Natural killer cell treated with Interleukin-12 subunit alpha and Interleukin-12 subunit beta and Interleukin-15 and Interleukin-18, amount 100 ng/mL, for 72 hours (primary cell): ENCODE measurements around the gene KATNB1. TPM values are rescaled to one million over a fixed set of nuclear protein-coding genes. Genes with fewer than 3 reads are reported as not detected.
A peak's percentile ranks its signal among the peaks of the same experiment; 100 is the strongest.
"Not testable (repeated sequence)": the region's sequence is repeated elsewhere in the genome, so short reads cannot be mapped to it uniquely, and the experiment has no call there.

Experiments used
- ATAC-seq, 2 donors: fragments of 150-1000 bp; cut with Tn5 transposase in 1 of 2; sonication (Bioruptor Pico), chemical (Tn5 transposase) in 1 of 2; 2 replicates each; pipeline ENCODE4 v1.10.0; 2021
- DNase-seq: peaks from one replicate; pipeline ENCODE4 v3.0.0; 2022; ENCODE audit warnings: low spot score
- H3K27ac Mint-ChIP-seq, 2 donors: 1 replicate in 1 of 2; 2 replicates in 1 of 2; pipeline ENCODE4 v1.8.0; 2022; ENCODE audit warnings: mixed read lengths in 2 of 2, mild to moderate bottlenecking in 1 of 2, moderate library complexity in 1 of 2
- H3K27me3 Mint-ChIP-seq, 2 donors: 1 replicate in 1 of 2; 2 replicates in 1 of 2; pipeline ENCODE4 v1.8.0; 2022; ENCODE audit warnings: mixed read lengths in 2 of 2
- H3K36me3 Mint-ChIP-seq: one replicate; pipeline ENCODE4 v1.8.0; 2022; ENCODE audit warnings: mixed read lengths
- H3K4me1 Mint-ChIP-seq, 2 donors: 1 replicate in 1 of 2; 2 replicates in 1 of 2; pipeline ENCODE4 v1.8.0; 2022; ENCODE audit warnings: low read depth in 2 of 2, mixed read lengths in 2 of 2, mild to moderate bottlenecking in 1 of 2
- H3K4me3 Mint-ChIP-seq: one replicate; pipeline ENCODE4 v1.8.0; 2022; ENCODE audit warnings: mixed read lengths
- H3K9me3 Mint-ChIP-seq: 2 replicates; pipeline ENCODE4 v1.8.0; 2022; ENCODE audit warnings: mixed read lengths
- total RNA-seq, 2 donors: library from RNA; stranded (reverse); gene quantifications; one replicate each; pipeline ENCODE4 v1.2.3, GENCODE V29; 2022

Gene KATNB1
- total RNA-seq, 2 donors from 2014 or later: 33.7 to 65.3 TPM

- Mint-ChIP-seq H3K27ac (no peak overlapping the region), H3K27me3 (no peaks in the 10 kb centered on the region), H3K4me1 (peaks cover 22 to 25% of the 10 kb centered on the region in 2 donors), H3K9me3 (no peaks in the 10 kb centered on the region), H3K4me3 (no peak overlapping the region), H3K36me3 (no peaks in the 10 kb centered on the region)
- ATAC-seq (no peak), DNase-seq (no peak)
These were observed 3.3 kb downstream of the KATNB1 start for GRCh38 chr16:57738844-57739243.

DNA sequence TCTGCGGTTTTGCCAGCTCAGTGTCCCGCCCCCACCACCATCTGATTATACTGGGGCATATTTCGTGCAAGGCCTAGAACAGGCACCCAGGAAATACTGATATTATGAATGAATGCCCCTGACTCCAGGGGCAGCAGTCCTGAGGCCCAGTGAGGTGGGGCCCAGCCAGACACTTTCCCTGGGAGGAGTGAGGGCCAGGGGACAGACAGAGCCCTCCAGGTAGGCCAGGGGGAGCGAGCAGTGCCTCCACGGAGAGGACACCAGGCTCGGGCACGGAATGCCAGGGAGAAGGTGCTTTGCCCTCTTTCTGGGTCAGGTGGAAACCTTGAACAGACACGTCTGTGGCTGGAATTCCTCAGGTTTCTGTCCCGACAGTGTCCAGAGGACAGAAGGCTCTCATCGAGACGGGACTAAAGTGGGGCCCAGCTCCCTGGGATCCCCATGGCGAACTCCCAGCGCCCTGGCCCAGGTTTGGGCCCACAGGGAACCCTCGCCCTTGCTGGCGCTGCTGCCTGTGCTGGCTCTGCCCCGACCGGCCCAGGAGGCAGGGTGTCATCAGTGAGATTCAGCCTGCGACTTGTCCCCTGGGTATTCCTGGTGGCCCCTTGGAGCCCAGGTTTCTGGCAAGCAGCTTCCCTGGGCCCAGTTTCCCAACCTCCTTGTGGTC is 4.3 kb downstream of the KATNB1 start:
- peaks cover 22 to 25% of the 10 kb centered on the region in 2 donors for H3K4me1 Mint-ChIP-seq

DNA sequence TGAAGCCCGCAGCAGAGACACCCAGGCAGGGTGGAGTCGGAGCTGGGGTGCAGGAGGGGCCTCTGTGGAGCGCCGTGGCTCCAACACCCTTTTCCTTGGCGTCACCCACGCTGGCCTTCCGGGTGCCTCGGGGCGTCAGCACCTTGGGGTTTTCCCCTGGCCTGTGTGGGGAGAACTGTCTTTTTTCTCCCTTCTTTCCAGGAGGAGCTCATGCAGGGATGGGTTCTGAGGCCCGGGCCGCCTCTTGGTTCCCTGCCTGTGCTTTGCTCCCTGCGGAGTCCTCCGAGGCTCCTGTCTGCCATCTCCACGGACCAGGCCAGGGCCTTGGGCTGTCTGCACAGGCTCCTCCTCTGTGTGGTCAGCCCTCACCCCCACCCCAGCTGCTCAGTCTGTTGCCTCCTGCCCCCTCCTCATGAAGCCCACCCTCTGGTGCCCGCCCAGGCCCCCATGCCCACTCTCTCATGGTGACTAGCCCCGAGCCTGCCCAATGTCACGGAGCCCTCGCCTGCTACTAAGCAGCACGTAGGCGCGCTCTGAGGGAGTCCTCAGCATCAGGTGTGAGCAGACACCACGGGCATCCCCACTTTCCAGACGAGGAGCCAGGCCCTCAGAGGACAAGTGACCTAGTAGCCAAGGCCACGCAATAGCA is 5.0 kb downstream of the KATNB1 start:
- Mint-ChIP-seq H3K27me3 (no peaks in the 10 kb centered on the region), H3K4me3 (no peak overlapping the region), H3K27ac (no peak overlapping the region), H3K9me3 (no peaks in the 10 kb centered on the region), H3K4me1 (peaks cover 20% of the 10 kb centered on the region in 2 donors), H3K36me3 (no peaks in the 10 kb centered on the region)
- DNase-seq (no peak), ATAC-seq (no peak)

More for the DNA sequence above, 4.3 kb downstream of the KATNB1 start:
- DNase-seq: no peak
- no peak overlapping the region for H3K27ac Mint-ChIP-seq
- ATAC-seq: no peak
- H3K36me3 Mint-ChIP-seq: no peaks in the 10 kb centered on the region
- H3K9me3 Mint-ChIP-seq: no peaks in the 10 kb centered on the region
- H3K27me3 Mint-ChIP-seq: no peaks in the 10 kb centered on the region
- no peak overlapping the region for H3K4me3 Mint-ChIP-seq

DNA sequence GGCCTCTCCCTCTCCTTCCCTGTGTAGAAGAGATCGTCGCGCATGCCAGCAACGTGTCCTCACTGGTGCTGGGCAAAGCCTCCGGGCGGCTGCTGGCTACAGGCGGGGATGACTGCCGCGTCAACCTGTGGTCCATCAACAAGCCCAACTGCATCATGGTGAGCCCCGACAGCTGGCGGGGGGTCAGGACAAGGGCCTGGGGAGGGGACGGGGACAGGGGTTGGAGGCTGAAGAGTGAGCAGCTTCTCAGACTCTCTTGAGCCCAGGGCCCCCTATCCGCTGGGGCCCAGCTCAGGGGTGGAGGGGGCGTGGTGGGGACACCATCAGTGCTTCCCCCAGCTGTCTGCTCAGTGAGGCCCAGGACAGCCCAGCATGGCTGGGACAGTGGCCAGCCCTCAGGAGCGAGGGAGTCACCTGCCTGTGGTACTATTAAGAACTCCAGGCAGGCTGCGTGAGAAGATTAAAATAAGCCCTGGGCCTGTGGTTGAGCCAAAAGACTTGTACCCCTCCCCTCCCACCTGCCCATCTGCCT is 6.2 kb downstream of the KATNB1 start:
- no peak for DNase-seq
- no peaks in the 10 kb centered on the region for H3K9me3 Mint-ChIP-seq
- H3K36me3 Mint-ChIP-seq: no peaks in the 10 kb centered on the region
- peak in 1 of 2 donors; percentile 26 for ATAC-seq
- no peak overlapping the region for H3K27ac Mint-ChIP-seq
- H3K27me3 Mint-ChIP-seq: no peaks in the 10 kb centered on the region
- no peak overlapping the region for H3K4me3 Mint-ChIP-seq
- H3K4me1 Mint-ChIP-seq: peaks cover 10 to 13% of the 10 kb centered on the region in 2 donors

- H3K4me1 Mint-ChIP-seq: peaks cover 1 to 7% of the 10 kb centered on the region in 2 donors
- no peaks in the 10 kb centered on the region for H3K36me3 Mint-ChIP-seq
- H3K27me3 Mint-ChIP-seq: no peaks in the 10 kb centered on the region
- DNase-seq (no peak), ATAC-seq (no peak)
- H3K27ac Mint-ChIP-seq: no peak overlapping the region
- H3K9me3 Mint-ChIP-seq: no peaks in the 10 kb centered on the region
- no peak overlapping the region for H3K4me3 Mint-ChIP-seq
These were observed 7.0 kb downstream of the KATNB1 start for GRCh38 chr16:57742543-57742942.

- H3K27ac Mint-ChIP-seq: no peak overlapping the region
- DNase-seq: no peak
- no peak for ATAC-seq
- peaks cover 0 to 5% of the 10 kb centered on the region in 2 donors for H3K4me1 Mint-ChIP-seq
- H3K27me3 Mint-ChIP-seq: no peaks in the 10 kb centered on the region
- no peak overlapping the region for H3K4me3 Mint-ChIP-seq
- no peaks in the 10 kb centered on the region for H3K9me3 Mint-ChIP-seq
- no peaks in the 10 kb centered on the region for H3K36me3 Mint-ChIP-seq
These were observed 7.9 kb downstream of the KATNB1 start for GRCh38 chr16:57743458-57743857.

GRCh38 chr16:57743886-57744641 is 8.5 kb downstream of the KATNB1 start:
- H3K4me3 Mint-ChIP-seq: no peak overlapping the region
- DNase-seq (no peak), ATAC-seq (no peak)
- H3K9me3 Mint-ChIP-seq: no peaks in the 10 kb centered on the region
- H3K36me3 Mint-ChIP-seq: no peaks in the 10 kb centered on the region
- H3K4me1 Mint-ChIP-seq: peaks cover 0 to 5% of the 10 kb centered on the region in 2 donors
- H3K27me3 Mint-ChIP-seq: no peaks in the 10 kb centered on the region
- no peak overlapping the region for H3K27ac Mint-ChIP-seq

DNA sequence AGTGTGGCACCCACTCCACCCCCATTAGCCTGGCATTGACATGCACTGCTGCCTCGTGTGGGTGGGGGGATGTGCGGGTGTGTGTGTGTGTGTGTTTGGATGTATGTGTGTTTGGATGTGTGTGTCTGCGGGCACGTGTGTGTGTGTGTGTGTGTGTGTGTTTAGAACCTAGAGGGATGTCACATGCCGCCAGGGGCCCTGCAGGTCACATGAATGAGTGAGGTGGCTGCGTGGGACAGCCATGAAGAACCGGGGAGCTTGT is 9.0 kb downstream of the KATNB1 start:
- ATAC-seq (no peak), DNase-seq (no peak)
- no peak overlapping the region for H3K4me3 Mint-ChIP-seq
- H3K27me3 Mint-ChIP-seq: no peaks in the 10 kb centered on the region
- no peaks in the 10 kb centered on the region for H3K36me3 Mint-ChIP-seq
- H3K4me1 Mint-ChIP-seq: peaks cover 1 to 6% of the 10 kb centered on the region in 2 donors
- no peak overlapping the region for H3K27ac Mint-ChIP-seq
- H3K9me3 Mint-ChIP-seq: no peaks in the 10 kb centered on the region

DNA sequence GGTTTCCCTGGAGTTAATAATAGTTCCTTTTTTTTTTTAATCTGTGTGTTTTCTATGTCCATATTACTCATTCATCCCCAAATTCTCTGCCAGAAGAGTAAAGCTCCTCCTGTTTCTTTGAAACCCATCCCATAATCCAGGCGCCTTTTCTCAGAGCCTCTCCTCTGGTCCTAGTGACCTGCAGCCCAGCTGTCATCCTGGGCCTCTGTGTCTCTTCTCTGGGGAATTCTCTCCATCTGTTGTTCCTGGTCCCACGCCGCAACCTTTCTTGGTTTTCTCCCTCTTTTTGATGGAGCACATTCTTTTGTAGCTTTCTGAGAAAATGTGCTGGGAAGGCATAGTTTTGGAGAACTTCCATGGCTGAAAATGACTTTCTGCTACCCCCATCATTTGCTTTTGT is 10.2 kb downstream of the KATNB1 start:
- no peaks in the 10 kb centered on the region for H3K9me3 Mint-ChIP-seq
- ATAC-seq (no peak), DNase-seq (no peak)
- no peaks in the 10 kb centered on the region for H3K36me3 Mint-ChIP-seq
- H3K27me3 Mint-ChIP-seq: no peaks in the 10 kb centered on the region
- no peak overlapping the region for H3K27ac Mint-ChIP-seq
- no peak overlapping the region for H3K4me3 Mint-ChIP-seq
- peaks cover 10 to 17% of the 10 kb centered on the region in 2 donors for H3K4me1 Mint-ChIP-seq

GRCh38 chr16:57746316-57746715 is 10.7 kb downstream of the KATNB1 start:
- H3K27ac Mint-ChIP-seq, ATAC-seq, DNase-seq, H3K27me3 Mint-ChIP-seq, H3K9me3 Mint-ChIP-seq, H3K4me3 Mint-ChIP-seq, H3K36me3 Mint-ChIP-seq: not testable (repeated sequence)
- H3K4me1 Mint-ChIP-seq: peaks cover 16 to 23% of the 10 kb centered on the region in 2 donors

DNA sequence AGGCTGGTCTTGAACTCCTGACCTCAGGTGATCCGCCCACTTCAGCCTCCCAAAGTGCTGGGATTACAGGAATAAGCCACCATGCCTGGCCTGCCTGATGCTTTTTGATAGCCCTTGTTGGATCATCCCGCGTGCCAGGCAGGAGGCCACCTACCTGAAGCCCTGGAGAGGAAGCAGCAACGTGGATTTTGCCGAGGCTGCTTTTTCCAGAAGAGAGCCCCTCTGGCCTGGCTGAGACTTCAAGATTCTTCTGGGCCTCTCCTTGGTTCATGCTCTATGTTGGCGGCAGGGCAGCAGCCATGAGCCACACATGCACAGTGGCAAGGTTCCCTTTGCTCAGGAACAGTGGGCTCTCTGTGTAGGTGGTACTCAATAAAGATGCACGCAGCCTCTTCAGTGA is 11.5 kb downstream of the KATNB1 start:
- H3K4me3 Mint-ChIP-seq: no peak overlapping the region
- H3K9me3 Mint-ChIP-seq: no peaks in the 10 kb centered on the region
- H3K27ac Mint-ChIP-seq: no peak overlapping the region
- no peak for ATAC-seq
- H3K36me3 Mint-ChIP-seq: no peaks in the 10 kb centered on the region
- DNase-seq: no peak
- no peaks in the 10 kb centered on the region for H3K27me3 Mint-ChIP-seq
- peaks cover 16 to 23% of the 10 kb centered on the region in 2 donors for H3K4me1 Mint-ChIP-seq

DNA sequence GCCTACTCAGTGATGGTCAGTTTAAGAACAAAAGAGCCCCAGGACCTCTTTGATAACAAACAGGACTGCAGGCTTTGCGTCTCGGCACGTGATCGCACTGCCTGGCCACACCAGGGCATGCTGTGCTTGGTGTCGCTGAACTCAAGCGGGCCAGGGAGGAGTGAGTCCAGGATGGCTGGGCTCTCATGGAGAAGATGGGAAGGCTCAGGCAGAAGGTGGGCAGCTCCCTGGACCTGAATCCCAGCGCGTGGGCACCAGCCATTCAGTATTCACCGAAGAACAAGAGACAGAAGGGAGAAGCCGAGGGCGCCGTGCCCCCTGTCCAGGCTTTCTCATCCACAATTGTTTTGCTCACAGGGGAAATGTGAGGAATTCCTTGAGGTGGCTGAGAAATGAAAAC is 11.9 kb downstream of the KATNB1 start:
- DNase-seq (no peak), ATAC-seq (no peak)
- Mint-ChIP-seq H3K9me3 (no peaks in the 10 kb centered on the region), H3K27me3 (no peaks in the 10 kb centered on the region), H3K27ac (no peak overlapping the region), H3K4me1 (peaks cover 16 to 23% of the 10 kb centered on the region in 2 donors), H3K36me3 (no peaks in the 10 kb centered on the region), H3K4me3 (no peak overlapping the region)

- H3K9me3 Mint-ChIP-seq: no peaks in the 10 kb centered on the region
- H3K4me1 Mint-ChIP-seq: peaks cover 16 to 23% of the 10 kb centered on the region in 2 donors
- no peak for ATAC-seq
- no peaks in the 10 kb centered on the region for H3K36me3 Mint-ChIP-seq
- no peak overlapping the region for H3K4me3 Mint-ChIP-seq
- DNase-seq: no peak
- no peak overlapping the region for H3K27ac Mint-ChIP-seq
- no peaks in the 10 kb centered on the region for H3K27me3 Mint-ChIP-seq
These were observed 12.4 kb downstream of the KATNB1 start for GRCh38 chr16:57747996-57748395.

DNA sequence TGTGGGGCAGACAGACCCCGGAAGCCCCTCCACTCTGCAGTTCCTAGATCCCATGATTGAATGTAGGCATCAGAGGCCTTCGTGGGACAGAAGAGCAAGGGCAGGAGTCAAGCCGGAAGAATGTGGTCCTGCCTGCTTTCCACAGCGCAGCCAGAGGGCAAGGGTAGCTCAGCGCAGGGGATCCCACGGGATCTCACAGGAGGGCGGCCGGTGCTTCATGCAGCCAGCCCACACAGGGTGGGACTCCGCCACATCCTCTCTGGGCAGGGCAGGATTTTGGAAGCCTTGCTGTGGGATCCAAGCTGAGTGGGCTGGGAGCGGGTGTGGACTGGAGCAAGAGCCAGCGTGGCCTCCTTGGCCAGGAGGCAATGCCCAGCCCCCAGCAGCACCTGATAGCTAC is 13.0 kb downstream of the KATNB1 start:
- no peak for ATAC-seq
- H3K9me3 Mint-ChIP-seq: no peaks in the 10 kb centered on the region
- H3K27ac Mint-ChIP-seq: no peak overlapping the region
- no peak overlapping the region for H3K4me3 Mint-ChIP-seq
- H3K27me3 Mint-ChIP-seq: no peaks in the 10 kb centered on the region
- H3K36me3 Mint-ChIP-seq: no peaks in the 10 kb centered on the region
- no peak for DNase-seq
- H3K4me1 Mint-ChIP-seq: peaks cover 16 to 23% of the 10 kb centered on the region in 2 donors
